Mucosa of descending colon (tissue), 3 donors: ENCODE data around the gene AP1G1. TPM values are rescaled to one million over a fixed set of nuclear protein-coding genes. Genes with fewer than 3 reads are reported as not detected.
"Not testable (repeated sequence)": the region's sequence is repeated elsewhere in the genome, so short reads cannot be mapped to it uniquely, and the experiment has no call there.

Experiments used
- ATAC-seq: fragments of 200-7000 bp; cut with Tn5 transposase; one replicate; pipeline ENCODE4 v1.9.1; 2020; ENCODE audit warnings: mild to moderate bottlenecking, moderate library complexity
- DNase-seq, 3 donors: peaks; one replicate each; pipeline ENCODE4 v3.0.0-alpha.2; 2020
- H3K36me3 ChIP-seq: fragments of 200-600 bp; one replicate; pipeline ENCODE4 v1.8.0; 2021; ENCODE audit warnings: low read depth, mild to moderate bottlenecking
- H3K4me1 ChIP-seq: fragments of 200-600 bp; one replicate; pipeline ENCODE4 v1.8.0; 2021; ENCODE audit warnings: low read depth, mild to moderate bottlenecking
- H3K4me3 ChIP-seq: fragments of 200-600 bp; one replicate; pipeline ENCODE4 v1.8.0; 2021; ENCODE audit warnings: mild to moderate bottlenecking
- H3K9me3 ChIP-seq: fragments of 200-600 bp; one replicate; pipeline ENCODE4 v1.8.0; 2021; ENCODE audit warnings: mild to moderate bottlenecking
- intact Hi-C, 2 donors: fragments of 100-400 bp; cut with DNase I in 1 of 2; cut with micrococcal nuclease in 1 of 2; formaldehyde crosslinking; loops; one replicate each; pipeline versions ENCODE4 v1.11.0 to v1.11.1; 2022; cut with DNase I, micrococcal nuclease
- total RNA-seq, 3 donors: library from RNA; stranded (reverse); fragmentation: NEBNext Ultra II Directional in 2 of 3; extraction: Animal tissue kit (Norgen Biotek cat#: 25700) in 2 of 3; gene quantifications; one replicate each; pipeline versions ENCODE4 v1.2.1 to v1.2.4, GENCODE V29; 2021 to 2023
- TF ChIP-seq, protein P1 (sequence below): fragments of 200-600 bp; IDR thresholded peaks from one replicate; pipeline ENCODE4 v1.8.0; 2022; ENCODE audit warnings: antibody characterized with exemption, mild to moderate bottlenecking
- donor health status: DM: no; HTN: no; CAD: no; lungs with moderate emphysema.
- donor health status: DM: no; HTN: no; CAD: no.
- donor health status: DM: no; HTN: yes; CAD: no.

Gene AP1G1
- total RNA-seq, 3 donors from 2014 or later: 82.9 to 108 (median 96.7) TPM

DNA sequence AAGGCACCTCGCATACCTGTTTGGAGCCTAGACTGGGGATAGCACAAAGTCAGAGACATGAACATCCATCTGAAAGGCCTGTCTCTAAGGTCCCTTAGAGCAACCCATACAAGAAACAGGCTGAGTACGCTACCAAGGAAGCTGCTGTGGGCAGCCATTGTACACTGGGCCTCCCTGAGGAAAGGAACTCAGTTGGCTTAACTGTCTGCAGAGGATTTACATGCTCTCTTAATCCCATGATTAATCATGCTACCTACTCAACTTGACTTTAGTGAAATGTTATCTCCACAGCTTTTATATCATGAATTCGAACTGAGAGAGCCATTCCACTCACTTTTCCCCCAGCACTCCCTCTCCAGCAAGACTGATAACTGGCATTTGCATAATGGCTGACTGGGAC, 110.1 kb downstream of the AP1G1 start:
- no peak overlapping the region for H3K4me3 ChIP-seq
- DNase-seq (no peak), ATAC-seq (no peak)
- TF ChIP-seq, protein P1, sequence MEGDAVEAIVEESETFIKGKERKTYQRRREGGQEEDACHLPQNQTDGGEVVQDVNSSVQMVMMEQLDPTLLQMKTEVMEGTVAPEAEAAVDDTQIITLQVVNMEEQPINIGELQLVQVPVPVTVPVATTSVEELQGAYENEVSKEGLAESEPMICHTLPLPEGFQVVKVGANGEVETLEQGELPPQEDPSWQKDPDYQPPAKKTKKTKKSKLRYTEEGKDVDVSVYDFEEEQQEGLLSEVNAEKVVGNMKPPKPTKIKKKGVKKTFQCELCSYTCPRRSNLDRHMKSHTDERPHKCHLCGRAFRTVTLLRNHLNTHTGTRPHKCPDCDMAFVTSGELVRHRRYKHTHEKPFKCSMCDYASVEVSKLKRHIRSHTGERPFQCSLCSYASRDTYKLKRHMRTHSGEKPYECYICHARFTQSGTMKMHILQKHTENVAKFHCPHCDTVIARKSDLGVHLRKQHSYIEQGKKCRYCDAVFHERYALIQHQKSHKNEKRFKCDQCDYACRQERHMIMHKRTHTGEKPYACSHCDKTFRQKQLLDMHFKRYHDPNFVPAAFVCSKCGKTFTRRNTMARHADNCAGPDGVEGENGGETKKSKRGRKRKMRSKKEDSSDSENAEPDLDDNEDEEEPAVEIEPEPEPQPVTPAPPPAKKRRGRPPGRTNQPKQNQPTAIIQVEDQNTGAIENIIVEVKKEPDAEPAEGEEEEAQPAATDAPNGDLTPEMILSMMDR: no peak
- no peaks in the 10 kb centered on the region for H3K36me3 ChIP-seq
- H3K4me1 ChIP-seq: no peaks in the 10 kb centered on the region
- intact Hi-C loops: no loop called here
- H3K9me3 ChIP-seq: no peaks in the 10 kb centered on the region

DNA sequence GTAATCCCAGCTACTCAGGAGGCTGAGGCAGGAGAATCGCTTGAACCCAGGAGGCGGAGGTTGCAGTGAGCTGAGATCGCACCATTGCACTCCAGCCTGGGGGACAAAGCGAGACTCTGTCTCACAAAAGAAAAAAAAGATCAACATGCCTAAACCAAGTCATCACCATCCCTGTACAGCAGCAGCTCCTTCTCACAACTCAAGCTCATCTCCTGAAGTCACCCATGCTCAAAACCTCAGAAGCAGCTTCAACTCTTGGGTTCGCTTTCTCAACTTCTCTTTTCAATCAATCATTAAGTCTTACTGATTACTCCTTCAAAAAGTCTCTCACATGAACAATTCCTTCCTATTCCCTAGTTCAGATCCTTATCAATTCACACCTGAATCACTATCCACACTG, 115.5 kb downstream of the AP1G1 start:
- no peak overlapping the region for H3K4me3 ChIP-seq
- intact Hi-C loops: no loop called here
- no peaks in the 10 kb centered on the region for H3K36me3 ChIP-seq
- DNase-seq (no peak), ATAC-seq (no peak)
- no peaks in the 10 kb centered on the region for H3K9me3 ChIP-seq
- no peaks in the 10 kb centered on the region for H3K4me1 ChIP-seq
- TF ChIP-seq, protein P1: no peak

DNA sequence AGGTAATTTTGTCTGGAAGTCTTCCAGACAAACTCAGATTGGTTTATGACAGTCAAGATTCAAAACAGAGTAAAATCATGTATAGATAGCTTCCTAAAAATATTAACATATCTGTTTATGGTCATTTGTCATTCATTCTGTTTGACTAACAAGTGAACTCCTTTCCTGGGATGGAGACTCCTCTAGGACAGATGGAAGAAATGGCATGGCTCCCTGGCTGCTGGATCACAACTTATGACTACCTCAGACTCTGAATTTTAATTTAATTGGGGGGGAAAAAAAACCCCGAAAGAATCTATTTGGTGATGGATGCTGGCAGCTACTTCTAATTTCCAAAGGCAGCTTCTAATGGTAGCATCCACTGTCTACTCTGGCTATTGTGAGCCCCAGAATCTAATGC, 118.7 kb downstream of the AP1G1 start:
- DNase-seq (no peak), ATAC-seq (no peak)
- H3K9me3 ChIP-seq: no peaks in the 10 kb centered on the region
- H3K36me3 ChIP-seq: no peaks in the 10 kb centered on the region
- H3K4me1 ChIP-seq: no peaks in the 10 kb centered on the region
- TF ChIP-seq, protein P1: no peak
- H3K4me3 ChIP-seq: no peak overlapping the region
- intact Hi-C loops: no loop called here

DNA sequence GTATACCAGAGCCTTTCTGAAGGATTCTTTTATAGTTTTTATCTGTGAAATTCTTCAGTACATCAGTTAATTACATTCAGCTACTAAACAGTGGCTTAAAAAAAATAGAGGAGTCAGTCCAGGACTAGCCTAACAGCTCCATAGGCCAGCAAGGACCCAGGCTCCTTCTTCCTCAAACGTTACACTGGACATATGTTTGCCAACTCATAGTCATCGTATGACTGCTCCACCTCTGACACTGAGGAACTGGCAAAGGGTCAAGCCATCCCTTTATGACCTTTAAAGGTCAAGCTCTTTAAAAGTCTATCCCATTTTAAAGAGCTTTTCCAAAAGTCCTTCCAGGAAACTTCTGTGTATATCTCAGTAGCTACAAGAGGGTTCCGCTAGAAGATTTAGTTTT, 120.8 kb downstream of the AP1G1 start:
- intact Hi-C loops: no loop called here
- ATAC-seq: peak; percentile 79

DNA sequence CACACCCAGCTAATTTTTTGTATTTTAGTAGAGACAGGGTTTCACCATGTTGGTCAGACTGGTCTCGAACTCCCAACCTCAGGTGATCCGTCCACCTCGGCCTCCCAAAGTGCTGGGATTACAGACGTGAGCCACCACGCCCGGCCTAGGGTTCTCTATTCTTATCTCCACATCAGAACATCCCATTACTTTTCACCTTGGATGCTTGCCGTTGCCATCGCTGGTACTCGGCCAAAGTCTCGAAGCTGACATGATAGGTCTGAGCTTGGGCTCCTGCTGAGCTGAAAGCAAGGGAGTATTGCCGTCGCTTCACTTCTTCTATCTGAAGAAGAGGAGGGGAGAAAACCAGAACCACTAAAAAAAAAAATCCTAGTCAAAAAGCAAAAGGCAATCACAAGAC, 124.4 kb downstream of the AP1G1 start:
- H3K9me3 ChIP-seq, ATAC-seq, H3K4me3 ChIP-seq, DNase-seq, H3K4me1 ChIP-seq, H3K36me3 ChIP-seq, intact Hi-C loops: not testable (repeated sequence)

More for the DNA sequence above, 120.8 kb downstream of the AP1G1 start:
- Histone ChIP-seq H3K9me3 (no peaks in the 10 kb centered on the region), H3K4me3 (no peak overlapping the region), H3K36me3 (no peaks in the 10 kb centered on the region), H3K4me1 (no peaks in the 10 kb centered on the region)
- TF ChIP-seq, protein P1: no peak
- no peak for DNase-seq

DNA sequence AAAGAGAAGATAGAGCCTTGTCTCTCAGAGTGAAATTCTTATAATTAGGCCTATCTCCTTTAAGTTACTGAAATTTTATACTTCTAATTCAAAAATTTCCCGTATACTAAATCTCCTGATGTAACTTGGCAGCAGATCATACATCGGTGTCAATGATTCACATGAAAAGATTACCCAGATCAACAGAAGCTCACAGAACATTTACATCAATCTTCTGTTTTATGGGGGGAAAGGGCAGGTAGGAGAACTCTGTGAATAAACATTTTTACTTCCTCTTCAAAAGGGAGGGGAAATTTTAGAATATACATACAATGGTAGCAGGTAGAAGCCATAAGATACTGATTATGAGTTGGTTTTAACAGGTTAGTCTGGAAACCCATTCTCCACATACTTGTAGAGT, 127.3 kb downstream of the AP1G1 start:
- ATAC-seq (peak; percentile 89), DNase-seq (peak in 1 of 3 donors; percentile 74)
- TF ChIP-seq, protein P1: no peak
- Histone ChIP-seq H3K4me1 (peaks cover 4% of the 10 kb centered on the region), H3K9me3 (no peaks in the 10 kb centered on the region), H3K36me3 (peaks cover 3% of the 10 kb centered on the region), H3K4me3 (no peak overlapping the region)
- intact Hi-C loops: no loop called here

Other genes with a start within 250 kb of the AP1G1 start
- gene TAT, start 231.7 kb downstream of the AP1G1 start, total RNA-seq: 1 to 10 TPM in 1 of 3 donors, under 1 TPM in 2; 0.51 to 1.9 (median 0.72) TPM
- 100 to 1,000 TPM in 1 of 3 donors, 10 to 100 TPM in 2; 46.9 to 108 (median 85.8) TPM for gene MARVELD3, start 182.7 kb downstream of the AP1G1 start, total RNA-seq
- 10 to 100 TPM; 42.0 to 85.5 (median 54.7) TPM for gene PHLPP2, start 84.1 kb downstream of the AP1G1 start, total RNA-seq
- 10 to 100 TPM; 21.6 to 38.7 (median 24.0) TPM for gene ATXN1L, start 37.1 kb upstream of the AP1G1 start, total RNA-seq
- 10 to 100 TPM; 10.2 to 13.7 (median 12.7) TPM for gene ZNF821, start 75.3 kb upstream of the AP1G1 start, total RNA-seq
- 100 to 1,000 TPM; 223 to 278 (median 228) TPM for gene IST1, start 86.7 kb upstream of the AP1G1 start, total RNA-seq
- under 1 TPM; 0.06 to 0.39 (median 0.13) TPM for gene PKD1L3, start 191.6 kb upstream of the AP1G1 start, total RNA-seq
- gene DHODH, start 199.9 kb upstream of the AP1G1 start, total RNA-seq: 1 to 10 TPM; 5.9 to 8.3 (median 7.4) TPM
- gene HP, start 245.7 kb upstream of the AP1G1 start, total RNA-seq: 1 to 10 TPM in 1 of 3 donors, under 1 TPM in 2; 0.38 to 4.6 (median 0.51) TPM